Measurements from ENCODE around the gene TMEM41B.
"Not testable (repeated sequence)": the region's sequence is repeated elsewhere in the genome, so short reads cannot be mapped to it uniquely, and the experiment has no call there.

Gene TMEM41B

GRCh38 chr11:9265211-9266131 lies 48.9 kb downstream of the TMEM41B start, which contains the start of gene DENND5A:
Gene DENND5A, minus strand, starts transcription at chr11:9265350. Its CDS starts 281 bp downstream, at chr11:9265069.
- H3K4me3 ChIP-seq (ENCODE audit: low read depth, low read length, poor library complexity, severe bottlenecking) = peak within 1 kb of the TSS; percentile 82
- H2AFZ ChIP-seq (ENCODE audit: low read length) = no peak within 1 kb of the TSS
- H3K9me3 ChIP-seq (ENCODE audit: low read length) = no peaks in the 10 kb centered on the region
- H3K27ac ChIP-seq (ENCODE audit: low read depth, low read length, poor library complexity, severe bottlenecking) = no peak within 1 kb of the TSS
- no peaks in the 10 kb centered on the region for H3K9me2 ChIP-seq (ENCODE audit: low read depth, low read length)
- no peak for TF ChIP-seq CTCF (IDR thresholded peaks at IDR 0.05; ENCODE audit: low read length)
- no peak for TF ChIP-seq EZH2 (IDR thresholded peaks at IDR 0.05; ENCODE audit: borderline replicate concordance, low read length)
- H3K36me3 ChIP-seq (ENCODE audit: insufficient read depth, low read length) = no peaks in the 10 kb centered on the region
- H3K9ac ChIP-seq (ENCODE audit: low read length) = peak within 1 kb of the TSS; percentile 60; the same call in 1 of the 2 replicates
- no peaks in the 10 kb centered on the region for H4K20me1 ChIP-seq (ENCODE audit: insufficient read depth, low read length)
- H3F3A ChIP-seq (ENCODE audit: insufficient read depth, low read length) = no peaks in the 10 kb centered on the region
- peak within 1 kb of the TSS; percentile 85 for H3K4me2 ChIP-seq (ENCODE audit: low read length)
- H3K79me2 ChIP-seq (ENCODE audit: insufficient read depth, low read length) = no peaks in the 10 kb centered on the region
- H3K4me1 ChIP-seq (ENCODE audit: insufficient read depth, low read length, severe bottlenecking) = peaks cover 21% of the 10 kb centered on the region
- H3K27me3 ChIP-seq (ENCODE audit: insufficient read depth, low read length) = no peaks in the 10 kb centered on the region

- Histone ChIP-seq H3K4me1 (ENCODE audit: insufficient read depth, low read length, severe bottlenecking) (peaks cover 24% of the 10 kb centered on the region), H3K36me3 (ENCODE audit: insufficient read depth, low read length) (no peaks in the 10 kb centered on the region), H3K9me2 (ENCODE audit: low read depth, low read length) (no peaks in the 10 kb centered on the region), H3K27ac (ENCODE audit: low read depth, low read length, poor library complexity, severe bottlenecking) (no peak overlapping the region), H3K79me2 (ENCODE audit: insufficient read depth, low read length) (no peaks in the 10 kb centered on the region), H3K9me3 (ENCODE audit: low read length) (no peaks in the 10 kb centered on the region), H3K4me3 (ENCODE audit: low read depth, low read length, poor library complexity, severe bottlenecking) (peak overlapping the region; percentile 82), H3K9ac (ENCODE audit: low read length) (peak overlapping the region; percentile 60; the same call in 1 of the 2 replicates), H2AFZ (ENCODE audit: low read length) (no peak overlapping the region), H4K20me1 (ENCODE audit: insufficient read depth, low read length) (no peaks in the 10 kb centered on the region), H3F3A (ENCODE audit: insufficient read depth, low read length) (no peaks in the 10 kb centered on the region), H3K27me3 (ENCODE audit: insufficient read depth, low read length) (no peaks in the 10 kb centered on the region), H3K4me2 (ENCODE audit: low read length) (peak overlapping the region; percentile 85)
- no peak for TF ChIP-seq CTCF (IDR thresholded peaks at IDR 0.05; ENCODE audit: low read length)
- TF ChIP-seq EZH2 (IDR thresholded peaks at IDR 0.05; ENCODE audit: borderline replicate concordance, low read length) = no peak
These were observed 49.8 kb downstream of the TMEM41B start for GRCh38 chr11:9264316-9265210.

- no peaks in the 10 kb centered on the region for H4K20me1 ChIP-seq (ENCODE audit: insufficient read depth, low read length)
- H3K4me3 ChIP-seq (ENCODE audit: low read depth, low read length, poor library complexity, severe bottlenecking) = peak overlapping the region; percentile 82
- no peaks in the 10 kb centered on the region for H3K79me2 ChIP-seq (ENCODE audit: insufficient read depth, low read length)
- peak overlapping the region; percentile 85 for H3K4me2 ChIP-seq (ENCODE audit: low read length)
- no peaks in the 10 kb centered on the region for H3K27me3 ChIP-seq (ENCODE audit: insufficient read depth, low read length)
- no peak overlapping the region for H3K27ac ChIP-seq (ENCODE audit: low read depth, low read length, poor library complexity, severe bottlenecking)
- H3K36me3 ChIP-seq (ENCODE audit: insufficient read depth, low read length) = no peaks in the 10 kb centered on the region
- peak overlapping the region; percentile 60; the same call in 1 of the 2 replicates for H3K9ac ChIP-seq (ENCODE audit: low read length)
- H3K4me1 ChIP-seq (ENCODE audit: insufficient read depth, low read length, severe bottlenecking) = peaks cover 24% of the 10 kb centered on the region
- H3K9me3 ChIP-seq (ENCODE audit: low read length) = no peaks in the 10 kb centered on the region
- TF ChIP-seq CTCF (IDR thresholded peaks at IDR 0.05; ENCODE audit: low read length) (no peak), EZH2 (IDR thresholded peaks at IDR 0.05; ENCODE audit: borderline replicate concordance, low read length) (no peak)
- H3K9me2 ChIP-seq (ENCODE audit: low read depth, low read length) = no peaks in the 10 kb centered on the region
- no peak overlapping the region for H2AFZ ChIP-seq (ENCODE audit: low read length)
- no peaks in the 10 kb centered on the region for H3F3A ChIP-seq (ENCODE audit: insufficient read depth, low read length)
These were observed 50.5 kb downstream of the TMEM41B start for GRCh38 chr11:9263840-9264315.

GRCh38 chr11:9260838-9261146 lies 53.6 kb downstream of the TMEM41B start:
- not testable (repeated sequence) for H3K27ac ChIP-seq (ENCODE audit: low read depth, low read length, poor library complexity, severe bottlenecking); H4K20me1 ChIP-seq (ENCODE audit: insufficient read depth, low read length); H3K9me3 ChIP-seq (ENCODE audit: low read length); H3K4me2 ChIP-seq (ENCODE audit: low read length); H3F3A ChIP-seq (ENCODE audit: insufficient read depth, low read length); H2AFZ ChIP-seq (ENCODE audit: low read length); H3K79me2 ChIP-seq (ENCODE audit: insufficient read depth, low read length); H3K36me3 ChIP-seq (ENCODE audit: insufficient read depth, low read length); H3K9ac ChIP-seq (ENCODE audit: low read length); H3K27me3 ChIP-seq (ENCODE audit: insufficient read depth, low read length); H3K9me2 ChIP-seq (ENCODE audit: low read depth, low read length); H3K4me3 ChIP-seq (ENCODE audit: low read depth, low read length, poor library complexity, severe bottlenecking)
- peaks cover 24% of the 10 kb centered on the region for H3K4me1 ChIP-seq (ENCODE audit: insufficient read depth, low read length, severe bottlenecking)

Data from OCI-LY1 (cell line).